WERI-Rb-1 (cell line): ENCODE measurements around the gene DDB1.

Source experiments
- DNase-seq: peaks from one replicate; pipeline ENCODE4 v3.0.0-alpha.2; 2020
- H3K27ac ChIP-seq: fragments of 250-450 bp; sonication (Bioruptor Pico); 2 replicates; pipeline ENCODE4 v1.5.1; 2020; ENCODE audit warnings: mild to moderate bottlenecking, moderate library complexity
- H3K27me3 ChIP-seq: fragments of 250-450 bp; sonication (Bioruptor Pico); 2 replicates; pipeline ENCODE4 v1.5.1; 2021; ENCODE audit warnings: mild to moderate bottlenecking, low read depth, moderate library complexity; ENCODE audit not compliant: insufficient read depth, severe bottlenecking
- H3K36me3 ChIP-seq: fragments of 250-450 bp; sonication (Bioruptor Pico); 2 replicates; pipeline ENCODE4 v1.5.1; 2020; ENCODE audit warnings: mild to moderate bottlenecking, moderate library complexity
- H3K4me3 ChIP-seq: 2 replicates; pipeline ENCODE4 v1.5.1; 2011; ENCODE audit warnings: low read depth, mild to moderate bottlenecking, control low read depth, low read length
- H3K9me3 ChIP-seq: fragments of 250-450 bp; sonication (Bioruptor Pico); 2 replicates; pipeline ENCODE4 v1.5.1; 2021; ENCODE audit warnings: mild to moderate bottlenecking, moderate library complexity; ENCODE audit not compliant: severe bottlenecking
- CTCF ChIP-seq: IDR thresholded peaks from 2 replicates; pipeline ENCODE4 v1.5.1; 2011; ENCODE audit warnings: low read depth, mild to moderate bottlenecking, control low read depth, inconsistent platforms, low read length

Gene DDB1

GRCh38 chr11:61372659-61373420 is 39.9 kb upstream of the DDB1 start:
- TF ChIP-seq CTCF: no peak

GRCh38 chr11:61370349-61371005 is 37.6 kb upstream of the DDB1 start:
- DNase-seq: no peak
- Histone ChIP-seq H3K36me3 (peaks cover 84% of the 10 kb centered on the region), H3K27me3 (no peaks in the 10 kb centered on the region), H3K4me3 (no peak overlapping the region), H3K9me3 (peaks cover 16% of the 10 kb centered on the region), H3K27ac (no peak overlapping the region)
- TF ChIP-seq CTCF: no peak

More at GRCh38 chr11:61372659-61373420, 39.9 kb upstream of the DDB1 start:
- H3K9me3 ChIP-seq: peaks cover 16% of the 10 kb centered on the region
- H3K4me3 ChIP-seq: no peak overlapping the region
- H3K36me3 ChIP-seq: peaks cover 67% of the 10 kb centered on the region
- DNase-seq: no peak
- no peaks in the 10 kb centered on the region for H3K27me3 ChIP-seq
- H3K27ac ChIP-seq: no peak overlapping the region

- Histone ChIP-seq H3K36me3 (peaks cover 88% of the 10 kb centered on the region), H3K9me3 (peaks cover 15% of the 10 kb centered on the region), H3K4me3 (no peak overlapping the region), H3K27me3 (no peaks in the 10 kb centered on the region), H3K27ac (no peak overlapping the region)
- TF ChIP-seq CTCF: no peak
- DNase-seq: no peak
These were observed 36.8 kb upstream of the DDB1 start for GRCh38 chr11:61369372-61370348.

GRCh38 chr11:61368646-61369045 is 35.7 kb upstream of the DDB1 start:
- peaks cover 90% of the 10 kb centered on the region for H3K36me3 ChIP-seq

More at GRCh38 chr11:61368646-61369045, 35.7 kb upstream of the DDB1 start:
- Histone ChIP-seq H3K27ac (no peak overlapping the region), H3K27me3 (no peaks in the 10 kb centered on the region), H3K4me3 (no peak overlapping the region), H3K9me3 (peaks cover 13% of the 10 kb centered on the region)
- TF ChIP-seq CTCF: no peak
- no peak for DNase-seq
